Muscle layer of duodenum (tissue), 2 donors: ENCODE measurements around the gene IGSF9.

Experiments used
- H3K27ac ChIP-seq: one replicate; pipeline ENCODE4 v1.7.0; 2013; ENCODE audit warnings: mild to moderate bottlenecking, low read length
- H3K27me3 ChIP-seq: one replicate; pipeline ENCODE4 v1.7.0; 2013; ENCODE audit warnings: low read depth, mild to moderate bottlenecking, control low read depth, low read length
- H3K36me3 ChIP-seq, 2 donors: one replicate each; pipeline ENCODE4 v1.7.0; 2013; ENCODE audit warnings: low read length in 2 of 2, control low read depth in 1 of 2, mild to moderate bottlenecking in 1 of 2; ENCODE audit not compliant: insufficient read depth in 2 of 2, control insufficient read depth in 1 of 2
- H3K4me1 ChIP-seq, 2 donors: one replicate each; pipeline ENCODE4 v1.7.0; 2013; ENCODE audit warnings: low read length in 2 of 2, mild to moderate bottlenecking in 2 of 2, control low read depth in 1 of 2, moderate library complexity in 1 of 2; ENCODE audit not compliant: insufficient read depth in 2 of 2, control insufficient read depth in 1 of 2
- H3K4me3 ChIP-seq, 2 donors: one replicate each; pipeline ENCODE4 v1.7.0; 2013; ENCODE audit warnings: low read length in 2 of 2, low read depth in 1 of 2, mild to moderate bottlenecking in 1 of 2
- H3K9me3 ChIP-seq, 2 donors: one replicate each; pipeline ENCODE4 v1.7.0; 2013; ENCODE audit warnings: low read length in 2 of 2, control low read depth in 1 of 2, mild to moderate bottlenecking in 1 of 2; ENCODE audit not compliant: control insufficient read depth in 1 of 2
- donor health status: healthy.

IGSF9 gene

DNA sequence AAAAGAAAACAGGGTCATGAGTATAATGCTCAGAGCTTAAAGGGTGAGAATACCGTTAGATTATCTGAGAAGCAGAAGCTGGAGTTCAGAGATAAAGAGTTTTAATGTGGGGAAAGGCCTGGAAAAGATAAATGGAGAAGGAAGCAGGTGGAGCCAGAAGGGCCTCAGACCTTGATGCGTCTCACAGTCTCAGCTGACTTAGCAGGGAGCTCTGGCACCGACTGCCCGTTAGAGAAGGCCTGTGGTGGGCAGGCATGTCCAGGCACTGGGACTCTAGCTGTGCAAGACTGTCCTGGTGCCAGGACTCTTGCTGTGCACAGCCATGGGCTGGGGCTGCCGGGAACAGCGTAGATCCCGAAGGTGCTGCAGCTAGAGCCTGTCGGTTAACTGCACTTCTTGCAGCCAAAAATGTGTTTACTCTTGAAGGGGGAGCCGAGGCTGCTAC, 12.4 kb upstream of the IGSF9 start:
- H3K4me1 ChIP-seq: no peaks in the 10 kb centered on the region
- H3K9me3 ChIP-seq: no peaks in the 10 kb centered on the region
- no peak overlapping the region for H3K4me3 ChIP-seq
- H3K36me3 ChIP-seq: no peaks in the 10 kb centered on the region
- H3K27me3 ChIP-seq: no peaks in the 10 kb centered on the region
- no peak overlapping the region for H3K27ac ChIP-seq

GRCh38 chr1:159955456-159955855, 10.0 kb upstream of the IGSF9 start:
- no peak overlapping the region for H3K4me3 ChIP-seq
- H3K4me1 ChIP-seq: no peaks in the 10 kb centered on the region

GRCh38 chr1:159953536-159954515, 8.4 kb upstream of the IGSF9 start, which contains the start of gene SLAMF9:
Gene SLAMF9 (minus strand): TSS chr1:159954237. CDS start chr1:159954137, 100 bp downstream.
- Histone ChIP-seq H3K27ac (no peak within 1 kb of the TSS), H3K27me3 (no peaks in the 10 kb centered on the region), H3K4me3 (no peak within 1 kb of the TSS), H3K9me3 (no peaks in the 10 kb centered on the region), H3K4me1 (no peaks in the 10 kb centered on the region), H3K36me3 (no peaks in the 10 kb centered on the region)

More at GRCh38 chr1:159955456-159955855, 10.0 kb upstream of the IGSF9 start:
- H3K9me3 ChIP-seq: no peaks in the 10 kb centered on the region
- H3K36me3 ChIP-seq: no peaks in the 10 kb centered on the region
- H3K27me3 ChIP-seq: no peaks in the 10 kb centered on the region
- no peak overlapping the region for H3K27ac ChIP-seq

- Histone ChIP-seq H3K27me3 (no peaks in the 10 kb centered on the region), H3K9me3 (no peaks in the 10 kb centered on the region), H3K27ac (no peak overlapping the region), H3K4me3 (no peak overlapping the region), H3K36me3 (no peaks in the 10 kb centered on the region), H3K4me1 (no peaks in the 10 kb centered on the region)
Observed at GRCh38 chr1:159952932-159953331, 7.5 kb upstream of the IGSF9 start.

- H3K27ac ChIP-seq: no peak overlapping the region
- no peaks in the 10 kb centered on the region for H3K4me1 ChIP-seq
- H3K27me3 ChIP-seq: no peaks in the 10 kb centered on the region
- no peak overlapping the region for H3K4me3 ChIP-seq
- no peaks in the 10 kb centered on the region for H3K36me3 ChIP-seq
- no peaks in the 10 kb centered on the region for H3K9me3 ChIP-seq
Observed at GRCh38 chr1:159951551-159951950, 6.1 kb upstream of the IGSF9 start.

DNA sequence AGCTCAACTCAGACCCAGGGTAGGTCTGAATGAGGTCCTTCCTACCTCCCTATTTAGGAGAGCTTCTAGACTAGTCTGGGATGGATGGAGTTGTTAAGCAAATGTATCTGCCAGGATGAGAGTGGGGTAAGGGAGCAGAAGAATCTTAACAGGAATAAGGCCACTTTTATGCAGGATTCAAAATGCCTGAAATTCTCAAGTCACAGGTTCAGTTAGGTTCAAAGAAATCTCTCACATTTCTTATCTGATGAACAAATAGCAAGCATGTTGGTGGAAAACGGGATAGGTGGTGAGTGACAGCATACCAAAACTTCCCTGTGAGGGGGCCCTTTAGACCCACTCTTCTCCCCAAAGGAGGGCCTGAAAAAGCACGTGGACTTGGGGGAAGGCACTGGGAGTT, 5.6 kb upstream of the IGSF9 start:
- Histone ChIP-seq H3K27ac (no peak overlapping the region), H3K36me3 (no peaks in the 10 kb centered on the region), H3K9me3 (no peaks in the 10 kb centered on the region), H3K27me3 (no peaks in the 10 kb centered on the region), H3K4me3 (no peak overlapping the region), H3K4me1 (peaks cover 0 to 2% of the 10 kb centered on the region in 2 donors)

GRCh38 chr1:159949981-159950381, 4.6 kb upstream of the IGSF9 start:
- Histone ChIP-seq H3K9me3 (no peaks in the 10 kb centered on the region), H3K4me3 (no peak overlapping the region), H3K36me3 (no peaks in the 10 kb centered on the region), H3K4me1 (peaks cover 0 to 12% of the 10 kb centered on the region in 2 donors), H3K27ac (no peak overlapping the region), H3K27me3 (no peaks in the 10 kb centered on the region)

GRCh38 chr1:159949123-159949522, 3.7 kb upstream of the IGSF9 start:
- H3K4me3 ChIP-seq: no peak overlapping the region
- no peaks in the 10 kb centered on the region for H3K36me3 ChIP-seq
- no peaks in the 10 kb centered on the region for H3K9me3 ChIP-seq
- H3K27ac ChIP-seq: no peak overlapping the region
- peaks cover 2% of the 10 kb centered on the region for H3K27me3 ChIP-seq
- peaks cover 0 to 14% of the 10 kb centered on the region in 2 donors for H3K4me1 ChIP-seq

DNA sequence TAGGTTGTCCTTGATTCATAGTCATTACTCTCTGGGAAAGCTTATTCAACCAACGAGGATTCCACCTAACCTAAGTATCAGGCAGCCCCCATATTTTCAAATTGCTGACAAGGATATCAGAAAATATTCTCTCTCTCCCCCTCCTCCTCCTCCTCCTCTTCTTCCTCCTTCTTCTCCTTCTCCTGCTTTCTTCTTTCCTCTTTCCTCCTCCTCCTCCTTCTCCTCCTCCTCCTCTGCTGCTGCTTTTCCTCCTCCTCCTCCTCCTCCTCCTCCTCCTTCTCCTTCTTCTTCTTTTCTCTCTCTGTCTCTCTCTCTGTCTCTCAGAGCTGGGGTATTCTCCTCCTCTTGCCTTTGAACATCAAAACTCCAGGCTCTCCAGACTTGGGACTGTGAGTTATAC, 2.5 kb upstream of the IGSF9 start:
- Histone ChIP-seq H3K9me3 (no peaks in the 10 kb centered on the region), H3K4me1 (peaks cover 0 to 14% of the 10 kb centered on the region in 2 donors), H3K27ac (no peak overlapping the region), H3K27me3 (peaks cover 5% of the 10 kb centered on the region), H3K36me3 (no peaks in the 10 kb centered on the region), H3K4me3 (no peak overlapping the region)

GRCh38 chr1:159946242-159947187, 1.1 kb upstream of the IGSF9 start:
- Histone ChIP-seq H3K27ac (no peak overlapping the region), H3K9me3 (no peaks in the 10 kb centered on the region)

More at GRCh38 chr1:159946242-159947187, 1.1 kb upstream of the IGSF9 start:
- peaks cover 5% of the 10 kb centered on the region for H3K27me3 ChIP-seq
- peak overlapping the region in 1 of 2 donors; percentile 70 for H3K4me3 ChIP-seq
- peaks cover 0 to 14% of the 10 kb centered on the region in 2 donors for H3K4me1 ChIP-seq
- no peaks in the 10 kb centered on the region for H3K36me3 ChIP-seq
